HG03354 (cell line): ENCODE data around the gene DAPK3.
"Not testable (repeated sequence)": the region's sequence is repeated elsewhere in the genome, so short reads cannot be mapped to it uniquely, and the experiment has no call there.

Source experiments
- ATAC-seq: cut with Tn5 transposase; IDR thresholded peaks from one replicate; pipeline ENCODE4 v1.9.1; 2021; ENCODE audit warnings: mild to moderate bottlenecking; ENCODE audit not compliant: unreplicated experiment, poor library complexity, severe bottlenecking

DAPK3 gene

GRCh38 chr19:3970808-3971598 is at the start of gene DAPK3:
TSS of gene DAPK3 (minus strand) at chr19:3971099. CDS start at chr19:3969735, 1,364 bp downstream.
- peak; percentile 93 for ATAC-seq

- no peak for ATAC-seq
Observed at GRCh38 chr19:4019578-4019977, 48.7 kb upstream of the DAPK3 start.

DNA sequence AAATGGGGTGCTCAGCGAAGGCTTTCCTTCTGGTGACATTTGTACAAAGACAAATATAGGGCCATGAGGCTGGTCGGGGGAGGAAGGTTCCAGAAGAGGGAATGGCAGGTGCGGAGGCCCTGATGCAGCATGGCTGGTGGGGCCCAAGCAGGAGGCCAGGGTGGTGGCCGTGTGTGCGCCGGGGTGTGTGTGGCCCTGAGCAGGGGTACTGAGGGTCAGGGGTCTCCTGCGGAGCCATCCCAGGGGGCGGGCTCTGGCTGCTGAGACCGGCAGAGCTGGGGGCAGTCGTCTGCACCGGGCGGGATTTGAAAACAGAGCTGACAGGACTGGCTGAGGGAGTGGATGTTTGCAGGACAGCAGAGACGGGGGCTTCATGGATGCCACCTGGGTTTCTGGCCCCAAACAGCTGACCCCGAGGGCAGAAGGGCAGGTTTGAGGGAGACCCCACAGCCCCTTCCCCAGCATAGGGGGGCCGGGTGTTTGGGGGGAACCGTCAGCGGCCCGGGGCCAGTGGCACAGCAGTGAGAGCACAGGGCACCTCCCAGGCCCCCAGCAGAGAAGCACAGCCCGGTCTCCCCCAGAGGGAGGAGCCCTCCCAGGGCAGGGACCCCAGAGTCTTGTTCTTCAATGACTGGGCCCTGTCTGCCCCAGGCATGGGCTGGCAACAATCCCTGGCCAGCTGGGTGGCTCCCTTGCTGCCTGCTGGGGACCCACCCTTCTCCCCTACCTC is 48.0 kb upstream of the DAPK3 start:
- ATAC-seq: no peak

DNA sequence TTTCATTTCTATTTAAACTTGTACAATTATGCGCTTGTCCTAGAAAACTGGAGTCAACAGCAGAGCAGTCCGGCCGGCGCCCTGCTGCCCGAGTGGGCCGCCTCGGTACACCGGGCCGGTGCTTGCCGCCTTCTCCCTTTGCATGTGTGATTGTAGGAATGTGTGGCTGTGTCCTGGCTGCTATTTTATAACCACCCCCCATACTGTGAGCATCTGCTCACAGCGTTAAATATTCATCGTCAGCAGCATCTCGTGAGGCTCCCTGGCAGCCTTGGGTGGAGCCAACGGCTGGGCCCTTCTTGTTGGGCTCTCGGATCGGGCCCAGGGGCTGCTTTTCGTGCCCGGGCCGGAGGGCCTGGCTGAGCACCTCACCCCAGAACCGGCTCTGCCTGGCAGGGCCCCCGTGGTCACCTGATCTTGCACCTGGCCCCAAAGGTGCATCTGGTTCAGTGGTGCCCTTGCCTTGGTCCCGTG is 47.3 kb upstream of the DAPK3 start:
- ATAC-seq: no peak

DNA sequence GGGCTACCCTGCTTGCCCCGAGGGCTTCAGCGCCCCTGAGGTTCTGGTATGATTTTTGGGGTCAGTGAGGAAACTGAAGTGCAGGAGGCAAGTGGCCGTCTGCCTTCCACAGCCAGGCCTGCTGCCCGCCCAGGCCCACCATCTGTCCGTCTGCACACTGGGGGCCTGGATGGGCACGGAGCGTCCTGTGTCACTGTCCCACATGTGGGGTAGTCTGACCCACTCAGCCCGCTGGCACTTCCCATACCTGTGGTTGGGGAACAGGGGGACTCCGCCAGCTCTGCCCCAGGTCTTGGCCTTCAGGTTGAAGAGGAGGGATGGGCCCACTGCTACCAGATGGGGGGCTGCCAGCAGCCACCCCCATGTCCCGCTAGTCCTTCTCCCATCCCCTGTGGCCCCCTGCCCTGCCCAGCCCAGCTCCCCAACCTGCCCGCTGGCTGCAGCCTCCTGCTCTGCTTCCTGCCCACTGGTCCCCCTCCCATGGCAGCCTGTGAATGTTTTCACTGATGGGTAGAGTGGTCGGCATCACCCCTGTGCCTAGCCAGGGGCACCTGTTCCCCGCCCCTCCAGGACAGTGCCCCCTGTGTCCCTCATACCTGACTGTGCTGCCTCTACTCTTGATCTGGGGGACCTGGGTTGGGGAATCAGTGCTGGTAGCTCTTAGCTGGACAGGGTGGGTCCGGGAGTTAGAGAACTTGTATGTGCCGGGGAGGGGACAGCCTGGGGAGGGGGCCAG is 46.2 kb upstream of the DAPK3 start:
- no peak for ATAC-seq

DNA sequence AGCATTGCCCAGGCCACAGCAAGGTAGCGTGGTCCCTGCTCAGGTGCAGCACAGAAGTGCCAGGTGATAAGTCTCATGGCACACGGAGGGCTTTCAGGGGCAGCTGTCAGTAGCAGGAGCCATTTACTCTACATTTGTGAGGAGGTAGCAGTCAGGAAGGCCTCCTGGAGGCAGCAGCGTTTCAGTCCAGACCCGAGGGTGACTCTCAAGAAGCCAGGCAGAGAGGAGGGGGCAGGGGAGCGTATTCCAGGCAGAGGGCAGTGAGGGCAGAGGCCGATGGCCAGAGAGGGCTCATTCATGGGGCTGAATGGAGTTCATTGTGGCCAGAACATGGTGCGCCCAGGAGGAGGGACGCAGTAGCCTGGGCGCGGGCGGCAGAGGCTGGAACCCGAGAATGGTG is 45.6 kb upstream of the DAPK3 start:
- ATAC-seq: no peak

DNA sequence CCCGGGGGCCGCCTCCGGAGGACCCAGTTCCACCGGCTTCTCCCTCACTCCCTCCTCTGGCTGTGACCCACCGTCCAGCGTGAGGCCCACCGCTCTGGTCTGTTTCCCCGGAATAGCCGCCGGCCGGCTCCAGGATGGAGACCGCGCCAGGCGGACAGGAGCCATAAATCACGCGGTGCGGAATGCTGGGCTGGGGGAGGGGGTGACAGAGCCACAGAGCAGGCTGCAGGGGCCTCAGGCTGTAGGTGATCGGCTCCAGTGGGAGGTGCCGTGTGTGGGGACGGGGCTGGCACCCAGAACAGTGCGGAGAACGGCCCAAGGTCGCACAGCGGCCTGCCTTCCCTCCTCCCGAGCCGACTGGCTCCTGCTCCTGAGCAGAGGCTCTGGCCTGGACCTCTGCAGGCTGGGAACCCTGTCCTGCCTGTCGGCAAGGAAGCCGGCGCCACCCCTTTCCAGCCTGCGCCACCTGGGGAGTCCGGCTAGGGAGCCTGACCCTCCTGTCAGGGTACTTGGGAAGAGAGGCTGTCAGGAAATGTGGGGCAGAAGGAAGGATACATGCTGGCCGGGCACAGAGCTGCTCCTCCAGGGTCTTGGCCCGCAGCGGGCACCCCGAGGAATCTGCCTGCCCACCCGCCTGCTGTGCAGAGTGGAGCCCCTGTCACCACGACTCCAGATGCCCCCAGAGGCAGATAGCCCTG is 45.0 kb upstream of the DAPK3 start:
- no peak for ATAC-seq

GRCh38 chr19:4014541-4015491 is 43.9 kb upstream of the DAPK3 start:
- no peak for ATAC-seq

- ATAC-seq: no peak
Observed at GRCh38 chr19:4013886-4014540, 43.1 kb upstream of the DAPK3 start.

GRCh38 chr19:4012975-4013634 is 42.2 kb upstream of the DAPK3 start:
- no peak for ATAC-seq

DNA sequence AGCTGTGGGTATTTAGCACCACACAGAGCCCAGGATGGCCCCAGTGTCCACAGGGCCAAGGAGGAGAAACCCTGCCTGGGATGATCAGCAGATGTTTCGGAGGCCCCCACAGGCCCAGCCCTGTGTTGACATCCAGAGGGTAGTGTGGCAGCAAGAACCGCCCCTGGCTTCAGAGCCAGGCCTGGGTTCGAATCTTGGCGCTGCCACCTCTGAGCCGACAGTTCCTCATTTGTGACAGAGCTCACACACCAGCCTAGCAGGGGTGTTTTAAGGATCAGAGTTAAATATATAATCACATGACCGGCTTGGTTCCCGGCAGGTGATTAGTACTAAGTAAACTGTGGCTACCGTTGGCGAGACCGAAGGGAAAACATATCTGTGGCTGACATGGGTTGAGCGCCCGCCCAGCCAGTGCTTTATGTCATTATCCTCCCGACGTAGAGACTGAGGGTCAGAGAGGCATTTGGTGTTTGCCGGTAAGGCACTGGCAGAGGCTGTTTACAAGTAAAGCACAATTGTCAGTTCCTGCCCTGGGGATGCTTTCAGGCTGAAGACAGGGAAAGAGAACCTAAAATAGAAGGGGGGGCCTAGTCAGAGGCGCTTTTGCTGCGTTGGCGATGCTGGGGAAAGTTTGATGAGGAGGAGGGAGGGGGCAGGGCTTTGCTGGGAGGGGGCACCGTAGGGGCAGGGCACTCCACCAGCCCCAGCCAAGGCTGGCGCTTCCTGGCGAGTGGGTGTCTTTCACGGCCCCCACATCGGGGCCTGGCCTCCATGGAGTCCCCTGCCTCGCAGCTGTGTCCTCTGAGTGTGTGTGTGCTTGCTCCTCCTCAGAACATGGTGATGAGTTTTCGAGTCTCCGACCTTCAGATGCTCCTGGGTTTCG is 41.4 kb upstream of the DAPK3 start:
- ATAC-seq: no peak

GRCh38 chr19:4011430-4011829 is 40.5 kb upstream of the DAPK3 start:
- not testable (repeated sequence) for ATAC-seq

DNA sequence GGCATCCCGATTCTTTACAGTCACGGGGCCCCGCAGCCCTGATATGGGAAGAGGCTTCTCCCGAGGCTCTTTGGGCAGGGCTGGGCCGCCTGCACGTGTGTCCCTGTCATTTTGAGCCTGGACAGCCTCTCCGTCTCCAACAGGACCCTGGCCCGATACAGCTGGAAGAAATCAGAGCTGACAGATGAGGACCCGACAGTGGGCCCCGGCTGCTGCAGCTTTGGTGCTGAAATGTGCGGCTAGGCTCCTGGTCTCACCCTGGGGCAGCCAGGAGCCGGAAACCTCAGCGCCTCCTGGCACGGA is 39.9 kb upstream of the DAPK3 start:
- no peak for ATAC-seq

- ATAC-seq: no peak
Observed at GRCh38 chr19:4009990-4010807, 39.3 kb upstream of the DAPK3 start.

GRCh38 chr19:4007836-4008539 is 37.1 kb upstream of the DAPK3 start:
- peak; percentile 12 for ATAC-seq
